SK-N-MC (cell line): ENCODE results near the gene NR1D1.

ENCODE experiments used
- DNase-seq: peaks from one replicate; pipeline ENCODE4 v3.0.0-alpha.2; 2011; ENCODE audit warnings: low read depth, low spot score
- H3K27ac ChIP-seq: fragments of 200-600 bp; sonication (generic); 2 replicates; pipeline ENCODE4 v1.5.1; 2016; ENCODE audit warnings: mixed run types
- H3K36me3 ChIP-seq: fragments of 200-600 bp; sonication (generic); 2 replicates; pipeline ENCODE4 v1.6.1; 2017; ENCODE audit warnings: antibody characterized with exemption, low read length, mixed read lengths; ENCODE audit not compliant: insufficient read depth
- H3K4me3 ChIP-seq: fragments of 200-600 bp; sonication (generic); 2 replicates; pipeline ENCODE4 v1.5.1; 2016
- H3K9ac ChIP-seq: fragments of 200-600 bp; sonication (generic); 2 replicates; pipeline ENCODE4 v1.8.0; 2017; ENCODE audit warnings: mixed run types, mixed read lengths; ENCODE audit not compliant: insufficient read length
- H3K9me3 ChIP-seq: fragments of 200-600 bp; sonication (generic); 2 replicates; pipeline ENCODE4 v1.6.1; 2017; ENCODE audit warnings: low read depth, mild to moderate bottlenecking, antibody characterized with exemption, low read length, moderate library complexity, mixed read lengths
- EZH2 ChIP-seq: fragments of 200-600 bp; sonication (generic); IDR thresholded peaks from one replicate; pipeline ENCODE4 v1.6.1; 2017; ENCODE audit warnings: antibody characterized with exemption
- FOXP2 ChIP-seq: optimal IDR thresholded peaks from 2 replicates; pipeline ENCODE3; 2011; ENCODE audit warnings: mild to moderate bottlenecking, moderate library complexity; ENCODE audit not compliant: insufficient read depth; ENCODE audit errors: extremely low read length, control extremely low read depth
- POLR2AphosphoS5 ChIP-seq: IDR thresholded peaks from 2 replicates; pipeline ENCODE4 v1.6.1; 2012; ENCODE audit warnings: mild to moderate bottlenecking, low read depth, low read length, borderline replicate concordance

NR1D1 gene

DNA sequence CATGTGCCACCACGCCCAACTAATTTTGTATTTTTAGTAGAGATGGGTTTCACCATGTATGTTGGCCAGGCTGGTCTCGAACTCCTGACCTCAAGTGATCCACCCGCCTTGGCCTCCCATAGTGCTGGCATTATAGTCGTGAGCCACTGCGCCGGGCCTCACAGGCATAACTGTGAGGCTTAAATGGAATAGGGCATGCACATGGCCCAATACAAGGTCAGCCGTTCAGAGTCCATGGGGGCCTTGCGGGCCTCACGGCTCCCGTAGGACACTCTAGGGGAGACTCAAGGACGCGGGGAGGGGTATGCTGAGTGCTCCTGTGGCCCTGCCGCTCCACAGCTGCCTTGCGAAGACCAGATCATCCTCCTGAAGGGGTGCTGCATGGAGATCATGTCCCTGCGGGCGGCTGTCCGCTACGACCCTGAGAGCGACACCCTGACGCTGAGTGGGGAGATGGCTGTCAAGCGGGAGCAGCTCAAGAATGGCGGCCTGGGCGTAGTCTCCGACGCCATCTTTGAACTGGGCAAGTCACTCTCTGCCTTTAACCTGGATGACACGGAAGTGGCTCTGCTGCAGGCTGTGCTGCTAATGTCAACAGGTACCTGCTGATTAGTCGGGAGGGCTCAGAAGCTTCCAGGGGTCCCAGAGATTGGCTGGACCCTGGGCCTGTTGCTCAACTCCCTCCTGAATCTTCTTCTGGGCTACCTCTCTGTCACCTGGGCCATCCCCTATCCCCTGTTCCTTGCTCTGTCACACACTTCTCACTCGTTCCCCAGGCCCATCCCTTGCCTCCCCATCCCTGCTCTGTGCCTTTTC is 12.3 kb downstream of the NR1D1 start:
- no peak overlapping the region for H3K4me3 ChIP-seq
- H3K9ac ChIP-seq: no peak overlapping the region
- TF ChIP-seq POLR2AphosphoS5 (no peak), EZH2 (no peak), FOXP2 (no peak)
- DNase-seq: no peak
- no peaks in the 10 kb centered on the region for H3K9me3 ChIP-seq
- H3K36me3 ChIP-seq: peaks cover 43% of the 10 kb centered on the region
- H3K27ac ChIP-seq: no peak overlapping the region

DNA sequence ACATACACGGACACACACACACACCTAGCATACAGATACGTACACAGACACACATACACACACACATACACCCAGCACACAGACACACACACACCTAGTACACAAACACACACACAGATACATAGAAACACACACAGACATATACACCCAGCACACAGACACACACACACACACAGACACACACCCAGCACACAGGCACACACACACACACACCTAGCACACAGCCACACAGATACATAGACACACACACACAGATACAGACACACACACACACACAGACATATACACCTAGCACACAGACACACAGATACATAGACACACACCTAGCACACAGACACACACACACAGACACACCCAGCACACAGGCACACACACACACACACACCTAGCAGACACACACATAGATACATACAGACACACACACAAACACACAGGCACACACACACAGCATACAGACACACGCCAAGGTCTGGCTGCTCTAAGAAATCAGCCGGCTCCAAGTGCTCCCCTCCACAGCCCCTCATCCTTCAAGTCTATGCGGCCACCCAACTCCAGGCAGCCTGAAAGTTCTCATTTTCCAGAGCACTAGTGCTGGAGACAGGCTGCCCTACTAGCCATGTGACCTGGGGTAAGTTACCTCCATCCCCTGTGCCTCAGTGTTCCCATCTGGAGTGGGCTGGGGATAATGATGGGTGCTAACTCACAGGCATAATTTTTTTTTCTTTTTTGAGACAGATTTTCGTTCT is 13.2 kb downstream of the NR1D1 start:
- no peak overlapping the region for H3K4me3 ChIP-seq
- peaks cover 42% of the 10 kb centered on the region for H3K36me3 ChIP-seq
- TF ChIP-seq FOXP2 (no peak), POLR2AphosphoS5 (no peak), EZH2 (no peak)
- DNase-seq: no peak
- no peak overlapping the region for H3K27ac ChIP-seq
- no peaks in the 10 kb centered on the region for H3K9me3 ChIP-seq
- no peak overlapping the region for H3K9ac ChIP-seq

DNA sequence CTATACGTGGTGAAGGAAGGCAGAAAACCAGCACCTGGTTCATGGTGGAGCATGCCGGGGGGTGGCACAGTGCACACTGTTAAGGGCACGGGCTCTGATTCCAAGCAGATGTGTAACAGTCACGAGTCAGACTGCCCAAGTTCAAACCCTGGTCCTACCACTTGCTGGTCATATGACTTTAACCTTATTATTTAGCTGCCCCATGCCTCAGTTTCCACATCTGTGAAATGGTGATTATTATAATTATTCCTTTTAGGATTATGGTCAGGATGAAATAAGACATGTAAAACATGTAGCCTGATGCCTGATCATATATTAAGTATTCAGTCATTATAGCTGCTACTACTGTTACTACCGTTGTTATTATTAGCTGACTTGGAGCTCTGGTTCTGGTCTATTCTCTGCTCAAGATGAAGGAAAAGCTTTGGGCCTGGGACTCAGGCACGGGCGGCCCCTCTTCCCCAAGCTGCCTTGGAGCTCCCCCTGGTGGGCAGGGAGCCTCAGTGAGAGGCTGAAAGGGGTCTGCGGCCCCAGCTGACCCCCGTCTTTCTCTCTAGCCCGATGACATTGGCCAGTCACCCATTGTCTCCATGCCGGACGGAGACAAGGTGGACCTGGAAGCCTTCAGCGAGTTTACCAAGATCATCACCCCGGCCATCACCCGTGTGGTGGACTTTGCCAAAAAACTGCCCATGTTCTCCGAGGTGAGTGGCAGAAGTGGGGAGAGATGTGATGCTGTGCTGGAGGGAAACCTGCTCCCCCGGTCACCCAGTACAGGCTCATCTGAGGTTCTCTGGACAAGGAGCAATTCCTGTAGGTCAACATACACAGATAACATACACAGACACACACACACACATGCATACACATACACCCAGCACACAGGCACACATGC is 14.0 kb downstream of the NR1D1 start:
- no peak for TF ChIP-seq POLR2AphosphoS5
- TF ChIP-seq EZH2: no peak
- no peak for TF ChIP-seq FOXP2
- Histone ChIP-seq H3K36me3 (peaks cover 42% of the 10 kb centered on the region), H3K27ac (no peak overlapping the region), H3K4me3 (no peak overlapping the region), H3K9me3 (no peaks in the 10 kb centered on the region), H3K9ac (no peak overlapping the region)
- DNase-seq: no peak

DNA sequence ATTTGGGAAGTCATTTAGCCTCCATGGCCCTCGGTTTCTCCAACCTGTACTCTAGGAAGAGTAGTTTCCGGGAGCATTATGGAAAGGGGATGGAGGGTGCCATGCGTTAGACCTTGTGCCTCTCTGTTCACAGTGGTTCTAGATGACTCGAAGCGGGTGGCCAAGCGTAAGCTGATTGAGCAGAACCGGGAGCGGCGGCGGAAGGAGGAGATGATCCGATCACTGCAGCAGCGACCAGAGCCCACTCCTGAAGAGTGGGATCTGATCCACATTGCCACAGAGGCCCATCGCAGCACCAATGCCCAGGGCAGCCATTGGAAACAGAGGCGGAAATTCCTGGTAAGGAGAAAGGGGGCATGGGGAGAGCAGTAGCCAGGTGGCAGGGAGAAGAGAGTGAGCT is 15.9 kb downstream of the NR1D1 start:
- H3K36me3 ChIP-seq: peaks cover 40% of the 10 kb centered on the region
- H3K9ac ChIP-seq: no peak overlapping the region
- no peak overlapping the region for H3K4me3 ChIP-seq
- no peak overlapping the region for H3K27ac ChIP-seq
- no peak for TF ChIP-seq EZH2
- no peak for TF ChIP-seq POLR2AphosphoS5
- TF ChIP-seq FOXP2: no peak
- no peak for DNase-seq
- H3K9me3 ChIP-seq: no peaks in the 10 kb centered on the region

- Histone ChIP-seq H3K4me3 (no peak overlapping the region), H3K27ac (no peak overlapping the region), H3K36me3 (peaks cover 26% of the 10 kb centered on the region; the same call in 1 of the 2 replicates), H3K9me3 (no peaks in the 10 kb centered on the region), H3K9ac (no peak overlapping the region)
- DNase-seq: no peak
- TF ChIP-seq POLR2AphosphoS5: no peak
- TF ChIP-seq FOXP2: no peak
- TF ChIP-seq EZH2: no peak
These were observed 20.8 kb downstream of the NR1D1 start for GRCh38 chr17:40079545-40079944.

GRCh38 chr17:40076591-40076990 is 23.8 kb downstream of the NR1D1 start:
- no peak overlapping the region for H3K9ac ChIP-seq
- H3K27ac ChIP-seq: no peak overlapping the region
- TF ChIP-seq POLR2AphosphoS5 (no peak), EZH2 (no peak), FOXP2 (no peak)

GRCh38 chr17:40075942-40076498 is 24.4 kb downstream of the NR1D1 start:
- Histone ChIP-seq H3K27ac (no peak overlapping the region), H3K4me3 (no peak overlapping the region), H3K9ac (no peak overlapping the region), H3K9me3 (no peaks in the 10 kb centered on the region), H3K36me3 (peaks cover 26% of the 10 kb centered on the region; the same call in 1 of the 2 replicates)
- DNase-seq: no peak
- TF ChIP-seq EZH2: no peak
- no peak for TF ChIP-seq POLR2AphosphoS5
- TF ChIP-seq FOXP2: no peak

More at GRCh38 chr17:40076591-40076990, 23.8 kb downstream of the NR1D1 start:
- H3K4me3 ChIP-seq: no peak overlapping the region
- H3K9me3 ChIP-seq: no peaks in the 10 kb centered on the region
- DNase-seq: no peak
- H3K36me3 ChIP-seq: peaks cover 26% of the 10 kb centered on the region; the same call in 1 of the 2 replicates
